ENCODE measurements around the gene MIS18A.
"Not testable (repeated sequence)": the region's sequence is repeated elsewhere in the genome, so short reads cannot be mapped to it uniquely, and the experiment has no call there.

MIS18A gene

DNA sequence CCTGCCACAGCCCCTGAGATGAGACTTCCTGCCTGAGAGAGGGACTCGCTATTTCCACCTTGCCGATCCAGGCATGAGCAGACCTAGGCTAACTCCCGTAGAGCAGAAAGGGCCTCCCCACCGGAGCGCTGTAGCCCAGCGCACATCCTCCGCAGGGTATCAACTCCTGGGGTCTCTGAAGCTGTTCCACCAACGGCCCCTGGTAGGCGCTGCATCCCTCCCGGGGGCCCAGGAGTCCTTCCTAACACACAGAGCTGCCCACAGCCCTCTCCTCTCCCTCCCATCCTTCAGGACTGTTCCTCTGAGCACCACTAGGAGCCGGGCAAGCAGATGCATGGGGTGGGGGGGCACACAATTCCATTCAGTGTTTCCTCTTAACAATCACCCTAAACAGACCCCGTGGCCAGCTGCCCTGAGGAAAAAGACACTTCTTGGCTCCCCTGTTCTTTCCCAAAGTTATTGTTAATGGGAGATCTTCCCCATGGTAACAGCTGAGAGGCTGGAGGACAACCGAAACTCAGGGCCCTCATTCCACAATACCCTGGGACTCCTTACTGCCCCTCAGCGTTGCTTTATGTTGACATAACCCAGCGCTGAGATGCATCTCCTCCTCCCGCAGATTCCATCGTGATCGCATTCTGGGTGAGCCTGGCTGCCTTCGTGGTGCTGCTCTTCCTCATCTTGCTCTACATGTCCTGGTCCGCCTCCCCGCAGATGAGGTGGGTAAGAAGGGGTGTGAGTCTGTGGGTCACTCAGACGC is 27.4 kb upstream of the MIS18A start:
- DNase-seq = peak in 9 of 10 donors; percentile 59 to 97 (median 75)
- intact Hi-C loops (cut with DNase I) = no loop called here

DNA sequence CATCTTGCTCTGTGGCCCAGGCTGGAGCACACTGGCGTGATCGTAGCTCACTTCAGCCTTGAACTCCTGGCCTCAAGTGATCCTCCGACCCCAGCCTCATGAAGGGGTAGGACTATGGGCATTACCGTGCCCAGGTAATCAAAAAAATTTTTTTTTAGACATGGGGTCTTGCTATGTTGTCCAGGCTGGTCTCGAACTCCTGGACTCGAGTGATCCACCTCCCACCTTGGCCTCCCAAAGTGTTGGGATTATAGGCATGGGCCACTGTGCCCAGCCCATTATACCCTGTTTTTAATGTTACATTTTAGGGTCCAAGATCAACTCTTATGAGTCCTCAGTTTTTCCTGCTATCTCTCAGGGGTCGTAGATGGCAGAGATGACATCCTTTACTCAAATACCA is 26.1 kb upstream of the MIS18A start:
- intact Hi-C loops (cut with DNase I) = no loop called here

DNA sequence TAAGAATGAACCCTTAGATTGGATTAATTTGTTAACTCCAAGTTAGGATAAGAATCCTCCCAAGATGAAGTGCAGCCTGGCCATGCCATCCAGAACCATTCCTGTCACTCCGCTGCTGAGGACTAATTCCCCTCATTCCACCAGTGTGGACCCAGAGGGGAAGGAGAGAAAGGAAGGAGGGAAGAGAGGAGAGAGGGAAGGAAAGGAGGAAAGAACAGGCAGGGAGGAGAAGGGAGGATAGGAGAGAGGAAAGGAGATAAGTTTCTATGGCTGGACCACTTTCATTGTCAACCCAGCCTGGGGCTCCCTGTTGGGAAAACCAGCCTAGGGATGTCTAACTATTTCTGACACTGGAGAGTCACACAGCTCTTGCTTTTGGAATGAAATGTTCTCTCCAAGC is 24.5 kb upstream of the MIS18A start:
- intact Hi-C loops (cut with DNase I) = no loop called here
- no peak for DNase-seq

More for the DNA sequence above, 26.1 kb upstream of the MIS18A start:
- DNase-seq = no peak

DNA sequence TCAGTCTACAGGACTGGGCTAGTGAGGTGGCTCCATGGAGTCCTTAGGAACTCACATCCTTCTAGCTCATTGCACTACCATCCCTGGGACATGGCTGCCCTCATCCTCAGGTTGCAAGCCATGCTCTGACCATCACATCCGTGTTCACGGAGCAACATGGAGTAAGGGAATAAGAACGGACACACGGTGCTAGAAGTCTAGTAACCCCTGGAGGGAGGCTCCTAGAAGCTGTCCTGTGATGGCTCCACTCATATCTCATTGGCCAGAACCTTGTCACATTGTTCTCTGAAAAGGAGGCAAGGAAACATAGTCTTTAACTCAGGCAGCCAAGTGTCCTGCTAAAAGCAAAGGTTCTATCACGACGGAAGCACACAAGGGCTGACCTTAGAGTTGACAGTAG is 23.7 kb upstream of the MIS18A start:
- peak in 1 of 10 donors; percentile 8 for DNase-seq
- intact Hi-C loops (cut with DNase I) = no loop called here

DNA sequence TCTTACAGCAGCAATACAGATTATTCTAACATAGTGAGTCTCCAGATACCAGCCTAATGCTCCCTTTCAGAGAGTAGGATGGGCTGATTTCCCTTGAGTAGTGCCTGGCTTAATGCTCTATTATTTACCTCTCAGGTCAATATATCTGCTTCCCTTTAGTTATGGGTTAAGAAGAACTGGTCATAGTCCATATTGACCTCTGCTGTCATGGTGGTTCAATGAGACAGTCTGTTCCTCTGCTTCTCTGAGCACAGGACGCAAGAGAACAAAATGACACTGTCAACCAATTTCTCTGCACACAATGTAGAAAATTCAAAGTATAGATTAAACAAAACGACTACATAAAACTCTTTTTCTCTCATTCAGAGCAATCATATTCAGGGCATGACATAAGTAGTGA is 22.7 kb upstream of the MIS18A start:
- DNase-seq = no peak
- intact Hi-C loops (cut with DNase I) = no loop called here

DNA sequence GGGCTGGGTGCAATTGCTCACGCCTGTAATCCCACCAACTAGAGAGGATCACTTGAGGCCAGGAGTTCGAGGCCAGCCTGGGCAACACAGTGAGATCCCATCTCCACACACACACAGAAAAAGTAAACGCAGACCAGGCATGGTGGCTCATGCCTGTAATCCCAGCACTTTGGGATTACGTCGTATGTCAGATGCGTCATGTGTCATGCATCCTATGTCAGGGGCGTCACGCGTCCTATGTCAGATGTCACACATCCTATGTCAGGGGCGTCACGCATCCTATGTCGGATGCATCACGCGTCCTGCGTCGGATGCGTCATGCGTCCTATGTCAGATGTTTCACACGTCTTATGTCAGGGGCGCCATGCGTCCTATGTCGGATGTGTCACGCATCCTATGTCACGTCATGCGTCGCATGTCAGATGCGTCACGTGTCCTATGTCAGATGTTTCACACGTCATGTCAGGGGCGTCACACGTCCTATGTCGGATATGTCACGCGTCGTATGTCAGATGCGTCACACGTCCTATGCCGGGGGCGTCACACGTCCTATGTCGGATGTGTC is 21.4 kb upstream of the MIS18A start:
- DNase-seq = peak in 2 of 10 donors; percentile 62 to 73
- intact Hi-C loops (cut with DNase I) = no loop called here

DNA sequence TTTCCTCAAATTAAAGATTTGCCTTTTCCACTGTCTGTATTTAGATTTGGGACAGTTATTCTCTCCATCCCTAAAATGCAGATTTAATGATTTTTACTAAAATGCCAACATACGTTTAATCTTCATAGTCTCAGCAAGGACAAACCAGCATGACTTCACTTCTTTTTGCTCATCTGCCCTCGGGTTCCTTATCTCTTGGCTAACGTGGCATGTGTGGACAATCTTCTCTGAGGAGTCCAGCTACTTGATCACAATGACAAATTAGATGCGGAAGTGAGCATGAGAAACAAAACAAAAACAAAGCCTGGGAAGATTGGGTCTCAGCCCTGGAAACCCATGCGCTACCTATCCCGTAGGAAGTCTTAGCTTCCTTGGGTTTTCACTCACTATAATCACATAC is 20.8 kb upstream of the MIS18A start:
- DNase-seq = peak in 1 of 10 donors; percentile 9
- intact Hi-C loops (cut with DNase I) = no loop called here

DNA sequence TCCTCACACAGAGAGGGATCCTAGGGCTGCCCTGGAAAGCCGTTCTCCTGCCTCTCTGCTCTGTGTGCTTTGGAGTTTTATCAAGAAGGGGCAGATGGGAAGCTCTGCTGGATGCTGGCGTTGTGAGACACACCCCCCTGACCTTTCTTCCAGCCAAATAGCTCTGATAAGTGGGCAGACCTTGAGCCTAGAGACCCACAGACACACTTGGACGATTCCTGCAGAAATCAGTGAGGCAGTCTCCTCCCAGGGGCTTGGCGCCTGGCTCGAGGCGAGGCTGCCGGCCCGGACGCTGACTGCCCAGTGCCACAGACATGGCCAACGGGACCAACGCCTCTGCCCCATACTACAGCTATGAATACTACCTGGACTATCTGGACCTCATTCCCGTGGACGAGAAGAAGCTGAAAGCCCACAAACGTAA is 19.8 kb upstream of the MIS18A start, which contains the start of gene MRAP:
TSS of gene MRAP (plus strand) at position 198 of the 424 bp plus-strand sequence. CDS start at position 315, 117 bp downstream.
- DNase-seq = no peak

DNA sequence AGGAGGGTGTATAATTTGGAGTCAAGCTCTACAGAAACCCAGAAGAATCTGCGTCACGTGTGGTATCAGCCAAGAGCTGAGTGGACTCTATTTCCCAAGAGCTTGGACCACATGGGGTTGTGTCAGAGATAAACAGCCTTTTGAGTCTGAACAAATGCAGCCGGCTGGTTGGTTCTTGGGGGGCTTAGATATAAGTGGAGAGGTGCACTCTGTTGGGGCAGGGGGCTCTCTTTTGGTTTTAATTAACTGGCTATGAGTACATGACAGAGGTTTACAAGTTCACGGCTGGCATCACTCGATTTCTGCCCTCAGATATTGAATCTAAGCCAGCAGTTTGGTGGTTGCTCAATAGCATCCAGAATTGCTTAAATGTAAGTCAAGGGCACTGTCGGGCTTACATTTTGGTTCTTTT is 19.3 kb upstream of the MIS18A start:
- intact Hi-C loops (cut with DNase I) = no loop called here
- no peak for DNase-seq

More for the DNA sequence above, 19.8 kb upstream of the MIS18A start, which contains the start of gene MRAP:
- intact Hi-C loops (cut with DNase I) = no loop called here

DNA sequence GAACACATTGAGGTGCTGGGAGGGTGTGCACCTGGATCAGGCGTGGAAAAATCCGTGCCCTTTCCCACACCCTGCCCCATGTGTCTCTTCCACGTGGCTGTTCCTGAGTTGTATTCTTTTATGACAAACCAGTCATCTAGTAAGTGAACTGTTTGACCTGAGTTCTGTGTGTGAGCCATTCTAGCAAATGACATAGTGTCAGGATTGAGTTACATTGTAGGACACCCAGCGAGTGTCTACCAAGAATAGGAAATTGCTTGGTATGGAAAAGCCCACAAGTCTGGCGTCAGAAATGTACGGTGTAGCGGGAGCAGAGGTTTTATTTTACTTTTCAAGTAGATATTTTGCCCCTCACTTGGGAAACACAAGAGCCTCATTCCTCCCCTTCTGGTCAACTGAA is 18.6 kb upstream of the MIS18A start:
- DNase-seq = no peak
- intact Hi-C loops (cut with DNase I) = no loop called here

DNA sequence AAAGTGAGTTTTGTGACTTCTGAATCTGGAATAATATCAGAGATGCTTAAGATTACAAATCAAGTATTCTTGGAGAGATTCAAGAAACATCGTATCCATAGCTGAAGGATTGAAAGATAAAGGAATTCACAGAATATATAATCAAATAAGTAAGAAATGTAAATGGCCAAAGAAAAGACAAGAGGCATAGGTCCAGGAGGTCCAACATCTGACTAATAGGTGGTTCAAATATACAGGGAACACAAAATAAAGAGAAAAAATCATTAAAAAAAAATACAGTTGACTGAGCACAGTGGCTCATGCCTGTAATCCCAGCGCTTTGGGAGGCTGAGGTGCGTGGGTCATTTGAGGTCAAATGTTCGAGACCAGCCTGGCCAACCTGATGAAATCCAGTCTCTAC is 6.6 kb upstream of the MIS18A start:
- intact Hi-C loops (cut with DNase I) = no loop called here
- no peak for DNase-seq

DNA sequence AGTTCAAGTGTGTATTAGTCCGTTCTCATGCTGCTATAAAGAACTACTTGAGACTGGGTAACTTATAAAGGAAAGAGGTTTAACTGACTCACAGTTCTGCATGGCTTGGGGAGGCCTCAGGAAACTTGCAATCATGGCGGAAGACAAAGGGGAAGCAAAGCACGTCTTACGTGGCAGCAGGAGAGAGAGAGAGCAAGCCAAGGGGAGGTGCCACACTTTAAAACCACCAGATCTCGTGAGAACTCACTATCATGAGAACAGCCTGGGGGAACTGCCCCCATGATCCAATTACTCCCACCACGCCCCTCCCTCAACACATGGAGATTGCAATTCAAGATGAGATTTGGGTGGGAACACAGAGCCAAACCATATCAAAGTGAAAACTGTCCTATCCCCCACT is 4.1 kb upstream of the MIS18A start:
- DNase-seq = no peak
- intact Hi-C loops (cut with DNase I) = no loop called here

DNA sequence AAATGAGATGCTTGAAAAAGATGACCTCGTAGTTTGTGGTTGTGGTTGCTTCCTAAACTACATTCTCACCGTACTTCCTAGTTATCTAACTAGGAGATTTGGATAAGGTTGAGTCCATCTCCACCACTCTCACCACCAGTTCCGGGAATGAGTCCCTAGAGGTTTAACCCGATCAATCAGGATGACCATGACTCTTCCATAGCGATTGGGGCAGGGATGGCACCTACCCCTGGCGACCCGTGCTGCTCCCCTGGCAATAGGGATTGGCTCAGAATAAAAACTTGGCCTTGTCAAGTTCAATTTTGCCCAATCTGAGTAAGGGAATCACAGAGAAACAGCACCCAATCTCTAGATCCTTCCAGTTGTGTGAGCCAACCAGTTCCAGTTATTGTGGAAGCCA is 2.7 kb upstream of the MIS18A start:
- intact Hi-C loops (cut with DNase I) = no loop called here
- DNase-seq = no peak

DNA sequence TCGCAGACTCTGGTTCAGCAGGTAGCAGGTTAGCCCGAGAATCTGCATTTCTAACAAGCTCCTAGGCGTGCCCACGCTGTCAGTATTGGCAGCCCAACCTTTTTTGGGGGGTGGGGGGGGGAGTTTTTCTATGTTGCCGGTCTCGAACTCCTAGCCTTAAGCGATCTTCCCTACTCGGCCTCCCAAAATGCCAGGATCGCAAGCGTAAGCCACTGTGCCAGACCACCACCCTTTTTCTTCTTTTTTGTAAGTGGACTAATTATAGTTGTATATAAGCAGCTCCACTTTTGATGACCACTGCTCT is 480 bp upstream of the MIS18A start:
- intact Hi-C loops (cut with DNase I) = no loop called here
- DNase-seq = no peak

DNA sequence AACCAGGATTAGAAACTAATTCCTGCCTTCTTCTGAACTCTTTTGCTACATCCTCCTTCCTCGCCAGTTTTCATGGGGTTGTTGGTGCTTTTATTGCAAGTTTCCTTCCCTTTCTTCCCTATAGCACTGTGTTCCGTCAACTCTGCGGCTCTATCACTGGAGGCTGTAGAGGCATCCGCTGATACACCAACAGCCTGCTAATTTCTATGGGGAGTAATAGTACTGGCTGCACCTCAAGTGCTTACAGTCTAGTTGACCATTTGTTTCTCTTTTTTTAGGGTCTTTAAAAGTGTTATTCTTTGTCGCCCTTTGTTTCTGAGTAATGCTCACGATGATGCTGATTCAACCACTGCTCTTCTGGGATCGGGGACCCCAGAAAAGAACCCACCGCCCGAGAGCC is 746 bp downstream of the MIS18A start:
- no peak for DNase-seq
- intact Hi-C loops (cut with DNase I) = no loop called here

DNA sequence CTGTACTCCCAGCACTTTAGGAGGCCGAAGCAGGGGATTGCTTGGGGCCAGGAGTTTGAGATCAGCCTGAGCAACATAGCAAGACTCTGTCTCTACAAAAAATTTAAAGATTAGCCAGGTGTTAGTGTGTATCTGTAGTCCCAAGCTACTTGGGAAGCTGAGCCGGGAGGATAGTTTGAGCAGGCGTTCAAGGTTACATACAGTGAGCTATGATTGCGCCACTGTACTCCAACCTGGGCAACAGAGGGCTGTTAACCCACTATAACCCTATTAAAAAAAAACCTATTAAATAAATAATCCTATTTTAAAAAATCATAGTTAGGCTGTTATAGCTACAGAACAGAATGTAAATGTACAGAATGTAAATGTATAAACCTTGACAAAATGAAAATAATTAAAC is 2.2 kb downstream of the MIS18A start:
- no peak for DNase-seq
- intact Hi-C loops (cut with DNase I) = no loop called here

DNA sequence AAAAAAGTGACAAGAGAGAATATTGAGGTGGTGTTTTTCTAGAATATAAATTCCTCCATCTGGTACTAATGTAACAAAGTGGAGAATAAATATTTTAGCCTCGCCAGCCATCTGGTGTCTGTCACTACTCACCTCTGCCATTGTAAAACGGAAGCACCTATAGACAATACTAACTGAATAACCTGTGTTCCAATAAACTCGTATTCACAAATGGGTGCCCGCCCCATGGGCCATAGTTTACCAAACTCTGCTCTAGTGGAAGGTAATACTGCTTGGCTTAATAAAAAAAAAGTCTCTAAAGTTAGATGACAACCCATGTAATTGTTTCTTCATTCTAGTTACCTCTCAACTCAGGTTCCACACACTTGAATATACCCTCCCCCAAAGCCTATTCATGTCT is 8.1 kb downstream of the MIS18A start:
- intact Hi-C loops (cut with DNase I) = no loop called here
- DNase-seq = no peak

DNA sequence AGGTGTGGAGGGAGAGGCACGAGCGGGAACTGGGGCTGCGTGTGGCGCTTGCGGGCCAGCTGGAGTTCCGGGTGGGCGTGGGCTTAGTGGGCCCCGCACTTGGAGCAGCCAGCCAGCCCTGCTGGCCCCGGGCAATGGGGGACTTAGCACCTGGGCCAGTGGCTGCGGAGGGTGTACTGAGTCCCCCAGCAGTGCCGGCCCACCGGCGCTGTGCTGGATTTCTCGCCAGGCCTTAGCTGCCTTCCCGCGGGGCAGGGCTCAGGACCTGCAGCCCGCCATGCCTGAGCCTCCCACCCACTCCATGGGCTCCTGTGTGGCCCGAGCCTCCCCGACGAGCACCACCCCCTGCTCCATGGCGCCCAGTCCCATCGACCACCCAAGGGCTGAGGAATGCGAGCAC is 13.5 kb downstream of the MIS18A start:
- DNase-seq; intact Hi-C loops (cut with DNase I): not testable (repeated sequence)

DNA sequence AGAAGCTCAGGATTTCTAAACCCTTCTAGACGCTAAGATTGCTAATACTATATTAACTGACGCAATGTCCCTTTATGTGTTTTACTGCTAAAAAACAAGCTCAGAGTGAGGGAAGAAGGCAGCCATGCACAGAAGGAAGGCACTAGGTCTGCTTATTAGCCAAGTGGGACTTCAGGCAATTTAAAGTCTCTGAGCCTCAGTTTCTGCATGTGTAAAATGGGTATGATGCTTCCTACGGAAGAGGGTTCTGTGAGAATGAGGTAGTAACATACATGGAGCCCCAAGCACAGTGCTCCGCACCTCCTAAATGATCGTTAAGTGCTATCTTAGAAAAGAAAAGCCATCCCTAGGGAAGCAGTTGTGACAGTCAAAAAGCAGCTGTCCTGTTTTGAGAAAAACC is 16.9 kb downstream of the MIS18A start:
- intact Hi-C loops (cut with DNase I) = no loop called here
- DNase-seq = no peak

DNA sequence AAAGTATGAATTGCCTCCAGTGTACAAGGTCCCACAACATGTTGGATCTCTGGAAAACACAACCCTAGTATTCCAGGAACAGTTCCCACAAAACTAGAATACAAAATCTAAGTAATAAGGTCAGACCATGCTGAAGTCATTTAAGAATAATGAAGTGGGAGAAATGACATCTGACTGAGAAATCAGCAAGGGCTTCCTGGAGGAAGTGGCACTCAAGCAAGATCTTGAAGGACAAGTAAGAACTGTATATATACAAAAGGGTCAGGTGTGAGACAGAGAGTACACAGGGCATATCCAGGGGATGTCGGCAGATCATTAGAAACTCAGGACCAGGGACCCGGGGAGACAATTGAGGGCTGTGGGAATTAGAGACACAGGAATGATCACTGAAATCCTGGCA is 18.7 kb downstream of the MIS18A start:
- intact Hi-C loops (cut with DNase I) = no loop called here
- DNase-seq = no peak

DNA sequence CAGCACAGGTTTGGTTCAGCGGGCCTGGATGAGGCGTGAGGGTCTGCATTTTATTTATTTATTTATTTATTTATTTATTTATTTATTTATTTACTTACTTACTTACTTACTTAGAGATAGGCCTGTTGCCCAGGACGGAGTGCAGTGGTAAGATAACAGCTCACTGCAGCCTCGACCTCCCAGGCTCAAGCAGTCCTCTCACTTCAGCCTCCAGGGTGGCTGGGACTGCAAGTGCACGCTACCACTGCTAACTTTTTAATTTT is 20.1 kb downstream of the MIS18A start:
- intact Hi-C loops (cut with DNase I) = loop anchor here (1.0 kb wide), 2 partner anchors 392 to 472 kb away; no protein-coding TSS in a partner anchor
- not testable (repeated sequence) for DNase-seq

DNA sequence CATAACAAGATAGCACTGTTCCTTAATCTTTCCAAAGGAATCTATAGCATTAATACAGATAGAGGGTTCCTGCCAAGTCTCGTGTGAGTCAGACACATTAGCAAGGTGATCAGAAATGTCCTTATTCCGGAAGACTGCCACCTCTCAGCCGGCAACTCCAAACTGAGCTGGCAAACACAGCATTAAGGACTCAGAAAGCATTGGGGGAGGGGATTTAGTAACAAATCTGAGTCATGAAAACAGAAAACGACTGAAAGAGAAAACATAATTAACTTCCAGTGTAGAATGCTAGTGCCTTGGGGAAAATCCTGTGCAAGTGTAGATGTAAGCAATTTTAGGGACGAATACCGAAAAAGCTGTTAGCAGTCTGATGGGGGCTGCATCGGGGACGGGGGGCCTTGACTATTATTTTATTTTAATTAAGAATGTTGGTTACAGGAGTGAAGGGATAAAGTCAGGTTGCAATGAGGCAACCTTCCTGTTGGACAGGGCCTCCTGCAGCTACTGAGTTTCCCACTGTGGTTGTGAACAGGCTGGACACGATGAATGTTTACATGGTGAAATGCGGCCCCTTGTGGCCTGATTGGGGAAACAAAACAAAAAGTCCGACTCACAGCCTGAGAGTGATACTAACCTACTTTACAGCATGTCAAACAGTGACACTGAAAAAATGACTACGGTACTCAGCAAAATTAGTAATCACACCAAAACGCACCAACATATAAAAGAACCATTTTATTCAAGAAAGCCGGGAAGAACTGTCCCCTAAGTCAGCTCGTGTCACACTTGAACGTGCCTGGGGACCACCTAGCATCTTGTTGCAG is 20.7 kb downstream of the MIS18A start:
- intact Hi-C loops (cut with DNase I) = loop anchor here (1.0 kb wide), 2 partner anchors 392 to 472 kb away; no protein-coding TSS in a partner anchor
- peak; percentile 53 to 96 (median 76) for DNase-seq

Data from posterior cingulate gyrus (tissue), 11 donors.